ENCODE results near the gene PPP1R9A.

DNA sequence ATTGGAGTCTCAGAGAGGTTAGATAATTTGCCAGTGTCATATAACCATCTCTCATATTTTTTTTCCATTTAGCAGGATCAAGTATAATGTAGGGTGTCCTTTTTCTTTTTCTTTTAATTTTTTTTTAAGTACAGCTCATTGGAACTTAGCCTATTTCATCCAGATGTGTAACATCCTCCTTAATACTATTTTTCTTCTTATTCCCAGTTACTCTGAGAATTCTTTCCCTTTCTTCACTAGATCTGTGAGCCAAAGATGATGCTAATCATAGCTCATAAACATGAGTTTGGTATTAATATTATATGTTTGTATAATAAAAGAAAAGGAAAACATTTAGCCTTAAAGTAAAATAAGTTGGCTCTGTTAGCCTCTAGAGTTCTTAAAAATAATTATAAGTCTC, 32.8 kb downstream of the PPP1R9A start:
- TF ChIP-seq, protein P1, sequence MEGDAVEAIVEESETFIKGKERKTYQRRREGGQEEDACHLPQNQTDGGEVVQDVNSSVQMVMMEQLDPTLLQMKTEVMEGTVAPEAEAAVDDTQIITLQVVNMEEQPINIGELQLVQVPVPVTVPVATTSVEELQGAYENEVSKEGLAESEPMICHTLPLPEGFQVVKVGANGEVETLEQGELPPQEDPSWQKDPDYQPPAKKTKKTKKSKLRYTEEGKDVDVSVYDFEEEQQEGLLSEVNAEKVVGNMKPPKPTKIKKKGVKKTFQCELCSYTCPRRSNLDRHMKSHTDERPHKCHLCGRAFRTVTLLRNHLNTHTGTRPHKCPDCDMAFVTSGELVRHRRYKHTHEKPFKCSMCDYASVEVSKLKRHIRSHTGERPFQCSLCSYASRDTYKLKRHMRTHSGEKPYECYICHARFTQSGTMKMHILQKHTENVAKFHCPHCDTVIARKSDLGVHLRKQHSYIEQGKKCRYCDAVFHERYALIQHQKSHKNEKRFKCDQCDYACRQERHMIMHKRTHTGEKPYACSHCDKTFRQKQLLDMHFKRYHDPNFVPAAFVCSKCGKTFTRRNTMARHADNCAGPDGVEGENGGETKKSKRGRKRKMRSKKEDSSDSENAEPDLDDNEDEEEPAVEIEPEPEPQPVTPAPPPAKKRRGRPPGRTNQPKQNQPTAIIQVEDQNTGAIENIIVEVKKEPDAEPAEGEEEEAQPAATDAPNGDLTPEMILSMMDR (IDR thresholded peaks at IDR 0.05), result no peak
- TF ChIP-seq POLR2A (IDR thresholded peaks at IDR 0.05), result no peak
